Measurements from ENCODE around the gene NAA15. TPM values are rescaled to one million over a fixed set of nuclear protein-coding genes. Genes with fewer than 3 reads are reported as not detected.
"Not testable (repeated sequence)": the region's sequence is repeated elsewhere in the genome, so short reads cannot be mapped to it uniquely, and the experiment has no call there.

NAA15 gene
- total and polyA plus RNA-seq, 2 of the 8 experiments (the other 6 are each of a cell fraction or from before 2014, with no cell fraction given) = 9.7 to 124 TPM

GRCh38 chr4:139414671-139415210, 113.4 kb downstream of the NAA15 start:
- H3K23ac ChIP-seq (ENCODE audit: insufficient read length); H2BK12ac ChIP-seq (ENCODE audit: low read depth, low read length); H2BK5ac ChIP-seq (ENCODE audit: low read depth, low read length); H3K36me3 ChIP-seq (ENCODE audit: control insufficient read depth in 2 of 4, insufficient read depth in 4 of 4, low read length in 3 of 4); H3K79me2 ChIP-seq (ENCODE audit: control insufficient read depth in 1 of 2, insufficient read depth in 2 of 2, low read length in 2 of 2); H3K18ac ChIP-seq (ENCODE audit: extremely low read depth, low read length); DNase-seq (ENCODE audit: low read depth in 1 of 2, low spot score in 2 of 2); H3K27me3 ChIP-seq (replicated peaks in 1 of 4; ENCODE audit: control insufficient read depth in 3 of 4, extremely low read depth in 1 of 4, insufficient read depth in 3 of 4, low read length in 3 of 4); H3K4me2 ChIP-seq (ENCODE audit: insufficient read depth in 1 of 2, low read depth in 2 of 2, low read length in 2 of 2); H4K8ac ChIP-seq (ENCODE audit: extremely low read depth, insufficient read depth, low read length); H3K79me1 ChIP-seq (ENCODE audit: low read depth, low read length); H2BK15ac ChIP-seq (ENCODE audit: low read length); H2BK120ac ChIP-seq (replicated peaks; ENCODE audit: low read depth, low read length); H2BK20ac ChIP-seq (ENCODE audit: low read length); H2AK5ac ChIP-seq (ENCODE audit: low read depth, low read length); H4K91ac ChIP-seq (replicated peaks; ENCODE audit: insufficient read length, low read length); H3K4me1 ChIP-seq (replicated peaks in 1 of 4; ENCODE audit: control insufficient read depth in 3 of 4, insufficient read depth in 4 of 4, low read length in 3 of 4); H4K20me1 ChIP-seq (replicated peaks in 1 of 2; ENCODE audit: control insufficient read depth in 1 of 2, insufficient read depth in 2 of 2, low read length in 2 of 2); H3K56ac ChIP-seq (replicated peaks; ENCODE audit: insufficient read length, low read depth, low read length); POLR2A ChIA-PET (ENCODE audit: partially characterized antibody); H3K27ac ChIP-seq (ENCODE audit: low read depth, low read length); H3K9ac ChIP-seq (replicated peaks in 1 of 4; ENCODE audit: extremely low read depth in 1 of 4, low read depth in 3 of 4, low read length in 3 of 4); FAIRE-seq; H3K23me2 ChIP-seq (ENCODE audit: low read depth, low read length); H3K4ac ChIP-seq (replicated peaks; ENCODE audit: insufficient read length, low read depth, low read length); H4K5ac ChIP-seq (ENCODE audit: insufficient read length, low read depth, low read length); H3K9me3 ChIP-seq (ENCODE audit: insufficient read depth in 2 of 2, low read depth in 1 of 2, low read length in 1 of 2); H3K4me3 ChIP-seq (ENCODE audit: extremely low read depth in 1 of 4, insufficient read depth in 2 of 4, low read depth in 3 of 4, low read length in 4 of 4); H2AFZ ChIP-seq (ENCODE audit: low read length); H3K14ac ChIP-seq (ENCODE audit: insufficient read length): not testable (repeated sequence)
- CTCF ChIA-PET (ENCODE audit: partially characterized antibody) = interaction anchor here (1.0 to 3.9 kb wide), 3 partner anchors 8 to 243 kb away, joined by 3 to 14 read pairs (median 4); no protein-coding TSS in a partner anchor
- WGBS, 2 experiments (ENCODE audit: extremely low coverage in 1 of 2, insufficient coverage in 1 of 2, insufficient read length in 1 of 2, insufficient replicate concordance in 2 of 2, low coverage in 1 of 2, low lambda C conversion rate in 2 of 2, missing lambda C conversion rate in 1 of 2) = 92% methylated on average over 8 of the region's 8 CpGs; no CpG with 5 or more reads in 1 of the 2 experiments

All from H1 (cell line).